ENCODE measurements around the gene CYP4A22.
"Not testable (repeated sequence)": the region's sequence is repeated elsewhere in the genome, so short reads cannot be mapped to it uniquely, and the experiment has no call there.

CYP4A22 gene, protein sequence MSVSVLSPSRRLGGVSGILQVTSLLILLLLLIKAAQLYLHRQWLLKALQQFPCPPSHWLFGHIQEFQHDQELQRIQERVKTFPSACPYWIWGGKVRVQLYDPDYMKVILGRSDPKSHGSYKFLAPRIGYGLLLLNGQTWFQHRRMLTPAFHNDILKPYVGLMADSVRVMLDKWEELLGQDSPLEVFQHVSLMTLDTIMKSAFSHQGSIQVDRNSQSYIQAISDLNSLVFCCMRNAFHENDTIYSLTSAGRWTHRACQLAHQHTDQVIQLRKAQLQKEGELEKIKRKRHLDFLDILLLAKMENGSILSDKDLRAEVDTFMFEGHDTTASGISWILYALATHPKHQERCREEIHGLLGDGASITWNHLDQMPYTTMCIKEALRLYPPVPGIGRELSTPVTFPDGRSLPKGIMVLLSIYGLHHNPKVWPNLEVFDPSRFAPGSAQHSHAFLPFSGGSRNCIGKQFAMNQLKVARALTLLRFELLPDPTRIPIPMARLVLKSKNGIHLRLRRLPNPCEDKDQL

GRCh38 chr1:47137198-47137597, at the start of gene CYP4A22:
Gene CYP4A22, plus strand, starts transcription at chr1:47137441. Its CDS starts 45 bp downstream, at chr1:47137486.
- no peak for DNase-seq (ENCODE audit: low read depth in 2 of 2)

DNA sequence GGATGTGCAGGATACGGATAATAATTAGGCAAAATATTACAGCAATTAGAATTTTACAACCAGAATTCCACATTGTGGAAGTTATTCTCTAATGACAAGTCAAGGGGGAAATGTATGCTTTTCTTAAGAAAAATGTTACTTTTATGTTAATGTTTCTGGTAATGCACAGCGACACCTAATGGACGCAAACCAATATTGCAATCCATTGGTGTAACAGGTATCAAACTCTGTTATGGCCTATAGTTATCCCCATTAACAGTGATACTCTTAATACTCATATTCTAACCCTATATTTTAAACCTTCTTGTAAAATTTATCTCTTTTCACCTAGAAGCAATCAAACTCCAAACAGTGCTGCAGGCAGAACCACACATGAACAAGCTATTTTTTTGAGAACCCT, 47.9 kb upstream of the CYP4A22 start:
- not testable (repeated sequence) for DNase-seq (ENCODE audit: low read depth in 2 of 2)

DNA sequence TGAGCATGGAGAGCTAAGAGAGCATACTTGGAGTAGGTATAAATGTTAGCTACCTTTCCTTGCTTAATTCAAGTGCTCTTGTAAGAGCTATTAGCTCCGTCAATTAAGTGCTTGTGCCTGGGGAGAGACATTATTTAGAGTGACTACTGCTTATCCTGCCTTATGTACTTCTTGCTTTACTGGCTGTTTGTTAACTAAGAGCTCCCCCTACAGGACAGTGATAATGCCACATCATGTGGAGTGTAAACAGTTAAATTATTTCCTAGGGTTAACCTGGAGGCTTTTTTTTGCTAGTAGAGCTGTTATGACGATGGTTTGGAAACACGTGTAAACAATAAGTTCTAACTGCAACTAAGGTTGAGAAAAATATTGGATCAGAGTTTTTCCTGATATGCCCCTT, 45.8 kb upstream of the CYP4A22 start:
- DNase-seq (ENCODE audit: low read depth in 2 of 2) = not testable (repeated sequence)

DNA sequence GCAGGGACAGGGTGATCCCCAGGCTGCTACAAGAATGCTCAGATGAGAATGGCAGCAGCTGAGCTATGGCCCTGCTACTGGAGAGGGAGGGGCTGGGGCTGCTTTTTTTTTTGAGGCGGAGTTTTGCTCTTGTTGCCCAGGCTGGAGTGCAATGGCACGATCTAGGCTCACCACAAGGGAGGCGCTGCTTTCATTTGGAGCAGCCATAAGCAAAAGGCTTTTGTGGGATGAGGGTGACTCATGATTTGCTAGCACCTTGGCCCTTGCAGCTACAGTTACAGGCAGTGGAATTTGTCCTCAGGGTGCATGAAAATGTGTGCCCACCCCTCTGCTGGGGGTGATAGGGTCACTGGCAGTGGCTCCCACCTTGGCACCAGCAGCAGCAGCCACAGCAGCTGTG, 32.4 kb upstream of the CYP4A22 start:
- DNase-seq (ENCODE audit: low read depth in 2 of 2) = no peak

- DNase-seq (ENCODE audit: low read depth in 2 of 2) = no peak
These were observed 30.4 kb upstream of the CYP4A22 start for GRCh38 chr1:47106792-47107191.

DNA sequence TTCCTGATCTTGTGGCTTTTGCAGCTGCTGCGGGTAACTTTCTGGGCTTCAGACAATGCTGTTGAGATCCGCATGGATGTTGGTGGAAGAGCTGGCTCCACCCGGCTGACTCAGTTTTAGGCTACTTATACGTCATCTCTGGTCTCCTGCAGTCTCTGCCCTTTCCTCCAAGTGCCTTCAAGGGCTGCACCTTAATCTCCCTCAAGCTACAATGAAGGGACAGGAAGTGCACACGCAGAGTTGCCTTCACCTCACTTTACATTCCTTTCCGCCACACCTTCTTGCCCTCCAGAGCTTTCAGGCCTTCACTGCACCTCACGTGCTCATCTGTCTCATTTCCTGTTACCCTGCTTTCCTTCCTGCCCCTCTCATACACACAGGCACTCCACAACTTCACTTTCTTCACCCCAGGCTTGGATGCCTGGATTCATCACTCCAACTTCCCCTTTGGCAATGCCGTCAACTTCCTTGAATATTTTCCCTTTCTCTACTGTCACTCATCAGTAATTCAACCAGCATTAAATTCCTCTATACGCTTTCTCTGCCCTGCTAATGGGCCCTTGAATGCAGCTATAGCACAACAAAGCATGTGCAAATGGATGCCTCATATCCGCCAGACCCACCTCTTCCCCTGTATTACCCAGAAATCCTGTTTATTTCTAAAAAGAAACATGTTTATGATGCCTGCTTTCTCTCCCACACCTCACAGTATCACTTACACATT, 29.2 kb upstream of the CYP4A22 start:
- DNase-seq (ENCODE audit: low read depth in 2 of 2) = not testable (repeated sequence)

- not testable (repeated sequence) for DNase-seq (ENCODE audit: low read depth in 2 of 2)
These were observed 27.8 kb upstream of the CYP4A22 start for GRCh38 chr1:47109482-47109881.

- no peak for DNase-seq (ENCODE audit: low read depth in 2 of 2)
These were observed 24.1 kb upstream of the CYP4A22 start for GRCh38 chr1:47113178-47113577.

DNA sequence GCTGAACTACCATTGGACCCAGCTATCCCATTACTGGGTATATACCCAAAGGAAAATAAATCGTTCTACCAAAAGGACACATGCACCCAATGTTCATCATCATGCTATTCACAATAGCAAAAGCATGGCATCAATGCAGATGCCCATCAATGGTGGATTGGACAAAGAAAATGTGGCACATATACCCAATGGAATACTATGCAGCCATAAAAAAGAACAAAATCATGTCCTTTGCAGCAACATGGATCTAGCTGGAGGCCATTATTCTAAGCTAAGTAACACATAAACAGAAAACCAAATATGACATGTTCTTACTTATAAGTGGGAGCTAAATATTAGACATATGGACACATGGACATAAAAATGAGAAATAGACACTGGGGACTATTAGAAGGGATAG, 16.2 kb upstream of the CYP4A22 start:
- DNase-seq (ENCODE audit: low read depth in 2 of 2) = not testable (repeated sequence)

GRCh38 chr1:47124834-47125233, 12.4 kb upstream of the CYP4A22 start:
- DNase-seq (ENCODE audit: low read depth in 2 of 2) = not testable (repeated sequence)

DNA sequence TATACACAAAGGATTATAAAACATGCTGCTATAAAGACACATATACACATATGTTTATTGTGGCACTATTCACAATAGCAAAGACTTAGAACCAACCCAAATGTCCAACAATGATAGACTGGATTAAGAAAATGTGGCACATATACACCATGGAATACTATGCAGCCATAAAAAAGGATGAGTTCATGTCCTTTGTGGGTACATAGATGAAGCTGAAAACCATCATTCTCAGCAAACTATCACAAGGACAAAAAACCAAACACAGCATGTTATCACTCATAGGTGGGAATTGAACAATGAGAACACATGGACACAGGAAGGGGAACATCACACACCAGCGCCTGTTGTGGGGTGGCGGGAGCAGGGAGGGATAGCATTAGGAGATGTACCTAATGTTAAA, 10.2 kb upstream of the CYP4A22 start:
- DNase-seq (ENCODE audit: low read depth in 2 of 2) = not testable (repeated sequence)

GRCh38 chr1:47128221-47128620, 9.0 kb upstream of the CYP4A22 start:
- DNase-seq (ENCODE audit: low read depth in 2 of 2) = no peak

GRCh38 chr1:47128854-47129253, 8.4 kb upstream of the CYP4A22 start:
- DNase-seq (ENCODE audit: low read depth in 2 of 2) = not testable (repeated sequence)

- DNase-seq (ENCODE audit: low read depth in 2 of 2) = not testable (repeated sequence)
These were observed 7.6 kb upstream of the CYP4A22 start for GRCh38 chr1:47129489-47130230.

DNA sequence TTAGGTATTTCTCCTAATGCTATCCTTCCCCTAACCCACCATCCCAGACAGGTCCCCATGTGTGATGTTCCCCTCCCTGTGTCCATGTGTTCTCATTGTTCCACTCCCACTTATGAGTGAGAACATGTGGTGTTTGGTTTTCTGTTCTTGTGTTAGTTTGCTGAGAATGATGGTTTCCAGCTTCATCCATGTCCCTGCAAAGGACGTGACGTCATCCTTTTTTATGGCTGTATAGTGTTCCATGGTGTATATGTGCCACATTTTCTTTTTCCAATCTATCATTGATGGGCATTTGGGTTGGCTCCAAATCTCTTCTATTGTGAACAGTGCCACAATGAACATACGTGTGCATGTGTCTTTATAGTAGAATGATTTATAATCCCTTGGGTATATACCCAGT, 4.6 kb upstream of the CYP4A22 start:
- DNase-seq (ENCODE audit: low read depth in 2 of 2) = not testable (repeated sequence)

GRCh38 chr1:47137925-47138615, 829 bp downstream of the CYP4A22 start:
- DNase-seq (ENCODE audit: low read depth in 2 of 2) = no peak

DNA sequence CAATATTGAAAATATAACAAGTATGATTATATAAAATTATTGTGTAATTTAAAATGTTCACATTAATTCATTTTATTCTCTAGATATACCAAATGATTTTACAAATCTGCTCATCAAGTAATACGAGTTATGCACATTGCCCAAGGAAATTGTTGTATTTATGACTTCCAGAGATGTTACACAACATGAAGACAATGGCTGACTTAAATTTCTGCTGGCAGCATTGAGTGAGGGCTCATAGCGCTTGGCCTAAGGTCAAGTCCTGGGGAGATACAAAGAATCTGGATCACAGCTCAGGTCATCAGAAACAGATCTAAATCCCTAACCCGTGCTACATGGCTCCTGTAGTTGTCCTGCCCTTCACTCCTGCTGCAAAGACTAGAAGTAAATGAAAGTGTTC, 3.1 kb downstream of the CYP4A22 start:
- DNase-seq (ENCODE audit: low read depth in 2 of 2) = not testable (repeated sequence)

- not testable (repeated sequence) for DNase-seq (ENCODE audit: low read depth in 2 of 2)
These were observed 6.4 kb downstream of the CYP4A22 start for GRCh38 chr1:47143654-47144053.

GRCh38 chr1:47146495-47146894, 9.3 kb downstream of the CYP4A22 start:
- not testable (repeated sequence) for DNase-seq (ENCODE audit: low read depth in 2 of 2)

- no peak for DNase-seq (ENCODE audit: low read depth in 2 of 2)
These were observed 10.0 kb downstream of the CYP4A22 start for GRCh38 chr1:47147047-47147785.

DNA sequence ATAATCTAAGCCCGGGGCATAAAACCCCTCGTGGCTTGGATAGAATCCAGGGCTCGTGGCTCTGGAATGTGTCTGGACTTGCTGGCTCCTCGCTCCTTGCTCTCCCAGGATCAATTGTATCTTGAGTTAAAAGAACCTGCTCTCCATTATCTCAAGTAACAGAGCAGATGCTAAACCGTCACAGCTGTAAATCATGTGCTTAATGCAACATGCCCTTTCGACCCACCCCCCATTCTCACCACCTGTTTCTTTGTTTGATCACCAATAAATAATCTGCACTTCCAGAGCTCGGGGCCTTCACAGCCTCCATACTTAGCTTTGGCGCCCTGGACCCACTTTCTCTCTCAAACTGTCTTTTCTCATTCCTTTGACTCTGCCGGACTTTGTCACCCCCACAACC, 11.9 kb downstream of the CYP4A22 start:
- DNase-seq (ENCODE audit: low read depth in 2 of 2) = not testable (repeated sequence)
